ENCODE data around the gene ERCC6. TPM values are rescaled to one million over a fixed set of nuclear protein-coding genes. Genes with fewer than 3 reads are reported as not detected.

The ERCC6 gene
- total RNA-seq (10 to 100 TPM; 34.6 to 40.7 (median 39.1) TPM), total RNA-seq (19.9 to 86.4 (median 43.7) reads per million in 29 experiments)
- 19.9 TPM for total RNA-seq (2013)

- Histone ChIP-seq H3K27ac (ENCODE audit: low read length) (peak within 1 kb of the TSS; percentile 76), H3K9me3 (no peaks in the 10 kb centered on the region), H3K4me1 (ENCODE audit: control insufficient read depth in 1 of 2, extremely low read depth in 1 of 2, insufficient read depth in 2 of 2, low read length in 2 of 2) (peaks cover 2 to 24% of the 10 kb centered on the region in 2 experiments), H3K36me3 (ENCODE audit: control insufficient read depth in 2 of 2, extremely low read depth in 1 of 2, insufficient read depth in 1 of 2, low read length in 1 of 2) (no peaks in the 10 kb centered on the region), H3K4me3 (ENCODE audit: control insufficient read depth in 1 of 2, extremely low read depth in 1 of 2, low read length in 1 of 2) (peak within 1 kb of the TSS; percentile 66 to 82), H3K27me3 (replicated peaks in 1 of 2; ENCODE audit: control insufficient read depth in 2 of 2, extremely low read depth in 1 of 2, insufficient read depth in 2 of 2, low read length in 1 of 2) (peaks cover 0 to 6% of the 10 kb centered on the region in 2 experiments)
- peak within 1 kb of the TSS; percentile 96 for H3K27ac Mint-ChIP-seq
- WGBS (ENCODE audit: insufficient coverage) = under 1% methylated on average over 61 of the region's 75 CpGs
- peaks cover 18 to 21% of the 10 kb centered on the region in 2 donors for H3K27me3 Mint-ChIP-seq
- H3K9me3 Mint-ChIP-seq = no peaks in the 10 kb centered on the region
- peaks cover 15% of the 10 kb centered on the region for H3K36me3 Mint-ChIP-seq
- peaks cover 40 to 46% (median 45%) of the 10 kb centered on the region in 3 donors for H3K4me1 Mint-ChIP-seq
- POLR2A ChIA-PET = interaction anchor here (0.6 to 1.3 kb wide), 4 partner anchors 15 to 1195 kb away, joined by 3 to 5 read pairs (median 3); no protein-coding TSS in a partner anchor
- CTCF ChIA-PET = interaction anchor here (0.6 to 1.7 kb wide), 4 partner anchors 15 to 1195 kb away, joined by 3 to 11 read pairs (median 3); no protein-coding TSS in a partner anchor
- DNase-seq (peak; percentile 85 to 98 (median 95)), ATAC-seq (replicated peaks in 1 of 4) (peak; percentile 93 to 95 (median 95))
- peak within 1 kb of the TSS; percentile 87 to 95 (median 94) for H3K4me3 Mint-ChIP-seq
Observed at GRCh38 chr10:49538381-49539319, at the start of gene ERCC6. Gene ERCC6, minus strand, starts transcription at chr10:49539121.

DNA sequence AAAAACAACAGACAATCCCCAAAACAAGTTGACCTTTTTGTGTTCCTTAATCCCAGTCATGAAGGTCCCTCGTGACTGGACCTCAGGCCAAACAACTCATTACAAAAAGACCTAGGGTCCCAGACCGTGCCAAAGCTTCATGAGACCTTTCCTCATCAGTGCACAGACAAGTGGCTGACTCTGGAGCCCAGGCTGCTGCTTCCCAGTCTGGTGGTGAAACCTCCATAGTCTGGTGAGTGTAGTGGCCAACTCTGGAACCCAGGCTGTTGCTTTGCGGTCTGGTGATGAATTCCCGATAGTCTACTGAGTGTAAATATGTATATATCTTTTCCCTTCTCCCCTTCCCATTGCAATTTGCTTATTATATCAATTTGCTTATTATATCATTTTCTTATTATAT is 49.1 kb upstream of the ERCC6 start:
- Mint-ChIP-seq H3K9me3 (peaks cover 2 to 5% (median 3%) of the 10 kb centered on the region in 3 donors), H3K36me3 (no peaks in the 10 kb centered on the region), H3K27me3 (peaks cover 29 to 32% of the 10 kb centered on the region in 2 donors), H3K4me3 (no peak overlapping the region), H3K27ac (no peak overlapping the region), H3K4me1 (peaks cover 0 to 1% (median under 1%) of the 10 kb centered on the region in 3 donors)
- H3K27ac ChIP-seq (ENCODE audit: low read length) = no peak overlapping the region
- DNase-seq (no peak), ATAC-seq (replicated peaks in 1 of 4) (no peak)
- ChIA-PET CTCF (no interaction called here), POLR2A (no interaction called here)
- H3K4me3 ChIP-seq (ENCODE audit: control insufficient read depth in 1 of 2, extremely low read depth in 1 of 2, low read length in 1 of 2) = no peak overlapping the region
- H3K27me3 ChIP-seq (replicated peaks in 1 of 2; ENCODE audit: control insufficient read depth in 2 of 2, extremely low read depth in 1 of 2, insufficient read depth in 2 of 2, low read length in 1 of 2) = peaks cover 4 to 5% of the 10 kb centered on the region in 2 experiments
- H3K4me1 ChIP-seq (ENCODE audit: control insufficient read depth in 1 of 2, extremely low read depth in 1 of 2, insufficient read depth in 2 of 2, low read length in 2 of 2) = no peaks in the 10 kb centered on the region
- H3K9me3 ChIP-seq = no peaks in the 10 kb centered on the region
- H3K36me3 ChIP-seq (ENCODE audit: control insufficient read depth in 2 of 2, extremely low read depth in 1 of 2, insufficient read depth in 1 of 2, low read length in 1 of 2) = no peaks in the 10 kb centered on the region
- 86% methylated on average over 1 of the region's 4 CpGs for WGBS (ENCODE audit: insufficient coverage)

DNA sequence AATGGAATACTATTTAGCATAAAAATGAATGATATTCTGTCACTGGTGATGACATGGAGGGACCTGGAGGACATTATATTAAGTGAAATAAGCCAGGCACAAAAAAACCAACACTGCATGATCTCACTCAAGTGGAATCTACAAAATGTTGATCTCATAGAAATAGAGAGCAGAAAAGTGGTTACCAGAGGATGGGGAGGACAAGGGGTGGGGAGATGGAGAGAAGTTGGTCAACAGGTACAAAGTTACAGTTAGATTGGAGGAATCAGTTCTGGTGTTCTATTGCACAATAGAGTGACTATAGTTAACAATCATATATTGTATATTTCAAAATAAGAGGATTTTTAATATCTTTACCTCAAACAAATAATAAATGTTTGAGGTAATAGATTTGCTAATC is 46.5 kb upstream of the ERCC6 start:
- CTCF ChIA-PET = no interaction called here

DNA sequence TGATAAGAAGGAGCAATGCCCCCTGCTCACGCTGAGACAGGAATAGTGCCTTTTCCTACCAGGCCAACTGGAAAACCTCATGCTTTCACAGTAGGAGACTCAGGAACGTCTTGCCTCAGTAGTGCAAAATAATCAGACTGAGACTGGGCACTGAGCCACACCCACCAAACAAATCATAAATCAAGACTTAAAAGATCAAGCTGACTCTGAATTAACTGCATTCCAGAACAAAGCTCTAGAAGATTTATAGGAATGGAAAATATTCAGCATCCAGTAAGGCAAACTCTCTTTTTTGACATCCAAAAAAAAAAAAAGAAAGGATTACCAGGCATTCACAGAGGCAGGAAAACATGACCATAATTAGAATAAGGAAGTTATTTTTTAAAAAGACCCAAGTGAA is 40.7 kb upstream of the ERCC6 start:
- Histone ChIP-seq H3K36me3 (ENCODE audit: control insufficient read depth in 2 of 2, extremely low read depth in 1 of 2, insufficient read depth in 1 of 2, low read length in 1 of 2) (no peaks in the 10 kb centered on the region), H3K4me1 (ENCODE audit: control insufficient read depth in 1 of 2, extremely low read depth in 1 of 2, insufficient read depth in 2 of 2, low read length in 2 of 2) (no peaks in the 10 kb centered on the region), H3K27ac (ENCODE audit: low read length) (no peak overlapping the region), H3K27me3 (replicated peaks in 1 of 2; ENCODE audit: control insufficient read depth in 2 of 2, extremely low read depth in 1 of 2, insufficient read depth in 2 of 2, low read length in 1 of 2) (peaks cover 4 to 14% of the 10 kb centered on the region in 2 experiments), H3K9me3 (no peaks in the 10 kb centered on the region), H3K4me3 (ENCODE audit: control insufficient read depth in 1 of 2, extremely low read depth in 1 of 2, low read length in 1 of 2) (no peak overlapping the region)
- H3K9me3 Mint-ChIP-seq = no peaks in the 10 kb centered on the region
- no peak overlapping the region for H3K4me3 Mint-ChIP-seq
- H3K36me3 Mint-ChIP-seq = no peaks in the 10 kb centered on the region
- POLR2A ChIA-PET = no interaction called here
- peaks cover 0 to 4% (median 2%) of the 10 kb centered on the region in 3 donors for H3K4me1 Mint-ChIP-seq
- DNase-seq (no peak), ATAC-seq (replicated peaks in 1 of 4) (no peak)
- 80% methylated on average over 1 of the region's 2 CpGs for WGBS (ENCODE audit: insufficient coverage)
- H3K27ac Mint-ChIP-seq = no peak overlapping the region
- CTCF ChIA-PET = no interaction called here
- peaks cover 23 to 47% of the 10 kb centered on the region in 2 donors for H3K27me3 Mint-ChIP-seq

More for the DNA sequence above, 46.5 kb upstream of the ERCC6 start:
- Mint-ChIP-seq H3K4me3 (no peak overlapping the region), H3K36me3 (no peaks in the 10 kb centered on the region), H3K9me3 (peaks cover 2 to 5% (median 3%) of the 10 kb centered on the region in 3 donors), H3K4me1 (peaks cover 0 to 4% (median 2%) of the 10 kb centered on the region in 3 donors), H3K27ac (no peak overlapping the region), H3K27me3 (peaks cover 20 to 30% of the 10 kb centered on the region in 2 donors)
- Histone ChIP-seq H3K27me3 (replicated peaks in 1 of 2; ENCODE audit: control insufficient read depth in 2 of 2, extremely low read depth in 1 of 2, insufficient read depth in 2 of 2, low read length in 1 of 2) (peaks cover 4 to 5% of the 10 kb centered on the region in 2 experiments), H3K36me3 (ENCODE audit: control insufficient read depth in 2 of 2, extremely low read depth in 1 of 2, insufficient read depth in 1 of 2, low read length in 1 of 2) (no peaks in the 10 kb centered on the region), H3K4me3 (ENCODE audit: control insufficient read depth in 1 of 2, extremely low read depth in 1 of 2, low read length in 1 of 2) (no peak overlapping the region), H3K4me1 (ENCODE audit: control insufficient read depth in 1 of 2, extremely low read depth in 1 of 2, insufficient read depth in 2 of 2, low read length in 2 of 2) (no peaks in the 10 kb centered on the region), H3K27ac (ENCODE audit: low read length) (no peak overlapping the region), H3K9me3 (no peaks in the 10 kb centered on the region)
- DNase-seq = no peak
- POLR2A ChIA-PET = no interaction called here
- no peak for ATAC-seq (replicated peaks in 1 of 4)

- H3K27ac ChIP-seq (ENCODE audit: low read length) = no peak overlapping the region
- Mint-ChIP-seq H3K27me3 (peaks cover 19 to 38% of the 10 kb centered on the region in 2 donors), H3K4me3 (no peak overlapping the region), H3K36me3 (no peaks in the 10 kb centered on the region), H3K9me3 (no peaks in the 10 kb centered on the region), H3K27ac (no peak overlapping the region), H3K4me1 (peaks cover 0 to 4% (median 2%) of the 10 kb centered on the region in 3 donors)
- no peaks in the 10 kb centered on the region for H3K9me3 ChIP-seq
- H3K27me3 ChIP-seq (replicated peaks in 1 of 2; ENCODE audit: control insufficient read depth in 2 of 2, extremely low read depth in 1 of 2, insufficient read depth in 2 of 2, low read length in 1 of 2) = peaks cover 0 to 14% of the 10 kb centered on the region in 2 experiments
- no peak overlapping the region for H3K4me3 ChIP-seq (ENCODE audit: control insufficient read depth in 1 of 2, extremely low read depth in 1 of 2, low read length in 1 of 2)
- no peaks in the 10 kb centered on the region for H3K4me1 ChIP-seq (ENCODE audit: control insufficient read depth in 1 of 2, extremely low read depth in 1 of 2, insufficient read depth in 2 of 2, low read length in 2 of 2)
- no peaks in the 10 kb centered on the region for H3K36me3 ChIP-seq (ENCODE audit: control insufficient read depth in 2 of 2, extremely low read depth in 1 of 2, insufficient read depth in 1 of 2, low read length in 1 of 2)
- ChIA-PET POLR2A (interaction anchor here in 1 of 2 donors (0.6 kb wide), 1 partner anchor 33 kb away, joined by 5 read pairs; no protein-coding TSS in a partner anchor), CTCF (interaction anchor here in 1 of 2 donors (0.8 kb wide), 1 partner anchor 12 kb away, joined by 3 read pairs; no protein-coding TSS in a partner anchor)
- 100% methylated on average over 2 of the region's 3 CpGs for WGBS (ENCODE audit: insufficient coverage)
- ATAC-seq (replicated peaks in 1 of 4) (no peak), DNase-seq (no peak)
Observed at GRCh38 chr10:49578392-49578791, 39.5 kb upstream of the ERCC6 start.

DNA sequence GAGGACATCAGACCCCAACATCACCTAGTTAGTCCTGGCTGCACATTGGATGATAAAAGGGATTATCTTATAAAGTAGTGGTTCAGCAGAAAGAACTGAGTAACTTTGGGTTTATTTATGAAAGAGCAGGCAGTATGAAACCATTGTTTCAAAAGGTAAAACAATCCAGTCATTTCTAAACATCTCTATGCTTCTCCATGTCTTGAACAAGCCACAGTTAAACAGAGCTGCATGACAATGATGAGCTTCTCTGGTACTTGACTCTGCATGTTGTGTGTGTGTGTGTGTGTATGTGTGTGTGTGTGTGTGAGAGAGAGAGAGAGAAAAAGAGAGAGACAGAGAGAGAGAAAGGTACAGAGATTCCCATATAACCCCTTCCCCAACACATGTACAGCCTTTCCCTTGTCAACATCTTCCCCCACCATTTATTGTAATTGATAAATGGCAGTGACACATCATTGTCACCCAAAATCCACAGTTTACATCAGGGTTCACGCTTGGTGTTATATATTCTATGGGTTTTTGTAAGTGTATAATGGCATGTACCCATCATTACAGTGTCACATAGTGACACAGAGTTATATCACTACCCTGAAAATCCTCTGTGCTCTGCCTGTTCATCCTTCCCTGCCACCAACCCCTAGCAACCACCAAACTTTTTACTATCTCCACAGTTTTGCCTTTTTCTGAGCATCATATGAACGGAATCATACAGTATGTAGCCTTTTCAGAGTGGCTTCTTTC is 38.4 kb upstream of the ERCC6 start:
- H3K36me3 Mint-ChIP-seq = no peaks in the 10 kb centered on the region
- no peak for ATAC-seq (replicated peaks in 1 of 4)
- H3K27ac ChIP-seq (ENCODE audit: low read length) = no peak overlapping the region
- no peak overlapping the region for H3K27ac Mint-ChIP-seq
- no CpG with 5 or more reads among the region's 2 CpGs for WGBS (ENCODE audit: insufficient coverage)
- H3K4me3 Mint-ChIP-seq = no peak overlapping the region
- H3K27me3 Mint-ChIP-seq = peaks cover 12 to 29% of the 10 kb centered on the region in 2 donors
- H3K27me3 ChIP-seq (replicated peaks in 1 of 2; ENCODE audit: control insufficient read depth in 2 of 2, extremely low read depth in 1 of 2, insufficient read depth in 2 of 2, low read length in 1 of 2) = peaks cover 0 to 16% of the 10 kb centered on the region in 2 experiments
- CTCF ChIA-PET = interaction anchor here in 1 of 2 donors (0.8 kb wide), 1 partner anchor 13 kb away, joined by 3 read pairs; no protein-coding TSS in a partner anchor
- H3K9me3 Mint-ChIP-seq = no peaks in the 10 kb centered on the region
- POLR2A ChIA-PET = interaction anchor here in 1 of 2 donors (0.6 kb wide), 1 partner anchor 32 kb away, joined by 5 read pairs; no protein-coding TSS in a partner anchor
- no peak overlapping the region for H3K4me3 ChIP-seq (ENCODE audit: control insufficient read depth in 1 of 2, extremely low read depth in 1 of 2, low read length in 1 of 2)
- no peaks in the 10 kb centered on the region for H3K36me3 ChIP-seq (ENCODE audit: control insufficient read depth in 2 of 2, extremely low read depth in 1 of 2, insufficient read depth in 1 of 2, low read length in 1 of 2)
- H3K4me1 ChIP-seq (ENCODE audit: control insufficient read depth in 1 of 2, extremely low read depth in 1 of 2, insufficient read depth in 2 of 2, low read length in 2 of 2) = no peaks in the 10 kb centered on the region
- H3K4me1 Mint-ChIP-seq = peaks cover 0 to 4% (median 2%) of the 10 kb centered on the region in 3 donors
- no peaks in the 10 kb centered on the region for H3K9me3 ChIP-seq
- DNase-seq = no peak
